HUDEP-2 (cell line): ENCODE data around the gene IFT22.
A peak's percentile ranks its signal among the peaks of the same experiment; 100 is the strongest.
"Not testable (repeated sequence)": the region's sequence is repeated elsewhere in the genome, so short reads cannot be mapped to it uniquely, and the experiment has no call there.

ENCODE experiments used
- DNase-seq, 76 experiments: peaks; one replicate each; lab custom pipeline; 2025; ENCODE audit not compliant: unreplicated experiment in 76 of 76; lab: John Stamatoyannopoulos, UW

The IFT22 gene

GRCh38 chr7:101285171-101285570, 36.4 kb downstream of the IFT22 start:
- DNase-seq = no peak

DNA sequence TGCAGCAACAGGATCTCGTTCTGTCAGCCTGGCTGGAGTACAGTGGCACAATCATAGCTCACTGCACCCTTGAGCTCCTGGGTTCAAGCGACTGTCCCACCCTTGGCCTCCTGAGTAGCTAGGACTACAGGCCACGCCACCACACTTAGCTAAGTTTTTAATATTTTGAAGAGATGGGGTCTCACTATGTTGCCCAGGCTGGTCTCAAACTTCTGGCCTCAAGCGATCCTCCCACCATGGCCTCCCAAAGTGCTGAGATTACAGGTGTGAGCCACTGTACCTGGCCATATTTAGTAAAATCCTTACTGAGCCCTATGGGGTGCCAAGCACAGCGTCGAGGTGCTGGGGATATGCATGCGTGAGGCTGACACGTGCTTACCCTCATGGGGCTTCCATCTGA, 40.7 kb downstream of the IFT22 start:
- not testable (repeated sequence) for DNase-seq

DNA sequence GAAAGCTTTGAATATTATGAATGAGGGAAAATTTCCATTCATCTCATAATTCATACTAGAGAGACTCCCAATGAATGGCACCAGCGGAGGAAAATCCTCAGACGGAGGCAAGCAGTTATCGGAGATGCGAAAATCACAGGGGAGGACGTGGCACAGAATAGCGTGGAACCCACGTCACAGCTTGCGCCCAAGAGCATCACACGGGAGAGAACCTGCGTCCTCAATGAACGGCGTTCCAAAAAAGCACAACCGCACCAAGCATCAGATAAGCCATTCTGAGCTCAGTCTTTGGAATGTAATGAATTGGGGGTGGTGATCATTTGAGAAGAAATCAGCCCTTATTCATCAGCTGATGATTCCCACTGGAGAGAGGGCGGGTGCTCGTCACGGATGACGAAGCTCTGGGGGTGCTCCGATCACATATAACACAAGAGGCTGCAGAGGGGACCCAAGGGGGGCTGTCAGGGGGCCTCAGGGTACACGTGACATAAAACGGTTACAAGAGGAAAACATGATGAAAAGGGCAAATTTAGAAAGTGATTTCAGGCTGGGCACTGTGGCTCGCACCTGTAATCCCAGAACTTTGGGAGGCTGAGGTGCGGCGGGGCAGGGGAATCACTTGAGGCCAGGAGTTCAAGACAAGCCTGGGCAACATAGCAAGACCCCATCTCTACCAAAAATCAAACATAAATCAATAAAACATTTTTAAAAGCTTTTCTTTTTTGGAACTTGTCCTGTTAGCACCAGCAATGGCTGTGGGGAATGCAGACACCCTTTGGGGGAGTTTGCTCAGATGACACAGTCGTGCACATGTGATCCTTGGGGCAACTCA, 42.9 kb downstream of the IFT22 start:
- DNase-seq = no peak

DNA sequence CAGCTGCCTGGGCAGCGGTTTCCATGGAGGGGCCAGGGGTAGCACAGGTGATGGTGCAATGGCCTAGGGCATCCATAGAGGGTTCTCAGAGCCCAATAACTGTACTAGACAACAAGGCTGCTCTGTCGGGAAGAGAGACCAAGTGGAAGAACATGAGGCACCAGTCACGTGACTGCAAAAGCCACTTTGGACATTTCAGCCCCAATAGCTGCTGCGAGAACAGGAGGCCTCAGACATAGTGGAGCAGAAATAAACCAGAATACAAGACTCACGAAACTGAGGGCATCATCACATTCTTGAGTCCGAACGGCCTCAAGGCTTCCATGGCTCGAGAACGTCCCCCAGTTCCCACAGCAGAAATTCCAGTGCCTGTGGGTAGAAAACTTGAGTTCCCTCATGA, 44.5 kb downstream of the IFT22 start:
- DNase-seq = no peak

DNA sequence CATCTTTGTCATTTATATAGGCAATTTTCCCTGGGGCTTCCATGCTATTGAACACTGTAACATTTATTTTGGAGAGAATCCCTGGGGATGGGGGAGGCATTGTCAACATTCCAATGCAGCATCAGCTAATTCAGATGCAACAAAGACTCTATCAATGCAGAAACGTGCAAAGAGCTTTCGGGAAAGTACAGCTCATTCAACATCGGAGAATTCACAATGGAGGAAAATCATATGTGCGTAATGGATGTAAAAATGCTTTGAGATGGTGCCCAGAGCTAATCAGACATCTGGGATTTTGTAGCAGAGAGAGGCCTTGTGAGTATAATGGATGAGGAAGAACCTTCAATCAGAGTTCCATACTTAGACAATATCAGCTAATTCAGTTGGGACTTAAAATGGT, 48.4 kb downstream of the IFT22 start:
- no peak for DNase-seq

DNA sequence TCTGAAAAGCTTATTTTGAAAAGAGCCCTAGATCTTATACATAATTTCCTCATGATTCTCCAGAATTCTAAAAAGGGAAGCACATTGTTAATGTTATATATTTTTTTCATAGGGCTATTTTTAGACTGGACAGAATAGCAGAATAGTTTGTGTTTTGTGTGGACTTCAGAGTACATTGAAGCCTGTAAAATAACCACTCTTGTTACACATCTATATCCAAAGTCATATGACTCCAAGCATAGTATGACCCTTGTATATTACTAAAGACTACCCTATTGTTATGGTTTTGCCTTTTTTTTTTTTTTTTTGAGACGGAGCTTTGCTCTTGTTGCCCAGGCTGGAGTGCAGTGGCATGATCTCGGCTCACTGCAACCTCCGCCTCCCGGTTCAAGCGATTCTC, 50.6 kb downstream of the IFT22 start:
- DNase-seq = no peak

GRCh38 chr7:101269664-101270063, 51.9 kb downstream of the IFT22 start:
- DNase-seq = no peak

DNA sequence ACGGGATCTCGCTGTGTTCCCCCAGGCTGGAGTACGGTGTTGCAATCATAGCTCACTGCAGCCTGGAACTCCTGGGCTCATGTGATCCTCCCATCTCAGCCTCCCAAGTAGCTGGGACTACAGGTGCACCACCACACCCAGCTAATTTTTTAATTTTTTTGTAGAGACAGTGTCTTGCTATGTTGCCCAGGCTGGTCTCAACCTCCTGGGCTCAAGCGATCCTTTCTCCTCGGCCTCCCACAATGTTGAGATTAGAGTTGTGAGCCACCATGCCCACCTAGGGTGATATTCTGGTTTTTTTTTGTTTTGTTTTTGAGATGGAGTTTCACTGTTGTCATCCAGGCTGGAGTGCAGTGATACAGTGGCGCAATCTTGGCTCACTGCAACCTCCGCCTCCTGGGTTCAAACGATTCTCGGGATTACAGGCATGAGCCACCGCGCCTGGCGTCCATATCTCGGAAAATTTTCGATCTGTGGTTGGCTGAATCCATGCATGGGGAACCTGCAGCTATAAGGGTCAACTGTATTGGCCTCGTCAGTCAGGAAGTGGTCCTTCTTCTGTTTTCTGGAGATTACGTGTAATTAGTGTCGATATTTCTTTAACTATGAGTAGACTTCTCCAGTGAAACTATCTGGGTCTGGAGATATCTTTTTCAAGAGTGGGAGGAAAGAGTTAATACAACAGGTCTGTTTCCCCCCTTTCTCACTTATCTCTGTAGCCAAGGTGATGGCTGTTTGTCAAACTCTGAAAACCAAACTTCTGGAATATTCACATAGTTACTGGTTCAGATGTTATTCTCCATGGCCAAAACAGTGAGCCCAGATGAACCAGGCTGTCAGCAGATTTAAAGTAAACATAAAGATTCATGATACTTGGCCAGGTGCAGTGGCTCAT, 55.7 kb downstream of the IFT22 start:
- DNase-seq = peak in 6 of 76 experiments; percentile 10 to 48 (median 26)

- peak in 69 of 76 experiments; percentile 1 to 82 (median 56) for DNase-seq
Measured at GRCh38 chr7:101264102-101264706, 57.4 kb downstream of the IFT22 start.
